ENCODE results near the gene NVL. TPM values are rescaled to one million over a fixed set of nuclear protein-coding genes. Genes with fewer than 3 reads are reported as not detected.

Gene NVL
- polyA plus RNA-seq, 1 of the 3 experiments (the other 2 are of a cell fraction): 12.4 TPM

DNA sequence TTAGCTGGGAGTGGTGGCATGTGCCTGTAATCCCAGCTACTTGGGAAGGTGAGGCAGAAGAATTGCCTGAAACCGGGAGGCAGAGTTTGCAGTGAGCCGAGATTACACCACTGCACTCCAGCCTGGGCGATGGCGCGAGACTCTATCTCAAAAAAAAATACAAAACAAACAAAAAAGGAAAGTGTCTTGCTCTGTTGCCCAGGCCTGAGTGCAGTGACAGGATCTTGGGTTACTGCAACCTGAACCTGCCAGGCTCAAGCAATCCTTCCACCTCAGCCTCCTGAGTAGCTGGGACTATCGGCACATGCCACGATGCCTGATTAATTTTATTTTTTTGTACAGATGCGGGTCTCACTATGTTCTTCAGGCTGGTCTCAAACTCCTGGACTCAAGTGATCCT, 113.6 kb downstream of the NVL start:
- H3F3A ChIP-seq (replicated peaks; ENCODE audit: insufficient read depth): peaks cover 3% of the 10 kb centered on the region
- H3K9me3 ChIP-seq: no peaks in the 10 kb centered on the region
- 98% methylated on average over 8 of the region's 8 CpGs for WGBS (ENCODE audit: low lambda C conversion rate)
- H3K9me2 ChIP-seq: no peaks in the 10 kb centered on the region
- peaks cover 4 to 10% of the 10 kb centered on the region in 2 experiments; a peak in 3 of 4 replicates for H3K4me1 ChIP-seq (ENCODE audit: control insufficient read depth in 1 of 2, insufficient read depth in 2 of 2, low read depth in 1 of 2, low read length in 1 of 2)
- no peak overlapping the region for H2AFZ ChIP-seq (ENCODE audit: low read depth)
- DNase-seq: no peak
- no peak overlapping the region for H3K27ac ChIP-seq (ENCODE audit: low read depth in 2 of 2, low read length in 1 of 2)
- H4K20me1 ChIP-seq (ENCODE audit: insufficient read depth): no peaks in the 10 kb centered on the region
- no peak overlapping the region for H3K9ac ChIP-seq
- no peaks in the 10 kb centered on the region for H3K36me3 ChIP-seq (replicated peaks in 1 of 2; ENCODE audit: control insufficient read depth in 1 of 2, insufficient read depth in 2 of 2, low read length in 1 of 2)
- CTCF ChIA-PET: no interaction called here
- no peaks in the 10 kb centered on the region for H3K27me3 ChIP-seq (ENCODE audit: insufficient read depth)
- POLR2A ChIA-PET: no interaction called here
- no peak overlapping the region for H3K4me3 ChIP-seq (ENCODE audit: low read depth in 2 of 2, low read length in 1 of 2)
- TF ChIP-seq TEAD4 (IDR thresholded peaks at IDR 0.05; ENCODE audit: borderline replicate concordance, insufficient read depth) (no peak), SMC3 (IDR thresholded peaks at IDR 0.05; ENCODE audit: low read depth, low read length) (no peak), CHD2 (IDR thresholded peaks at IDR 0.05; ENCODE audit: low read length, partially characterized antibody) (no peak), EZH2phosphoT487 (IDR thresholded peaks at IDR 0.05; ENCODE audit: borderline replicate concordance, low read depth) (no peak), GATA2 (CRISPR knock-in tag; IDR thresholded peaks at IDR 0.05) (no peak), NRF1 (IDR thresholded peaks at IDR 0.05; ENCODE audit: low read depth, low read length) (no peak), FOXJ3 (CRISPR knock-in tag; IDR thresholded peaks at IDR 0.05) (no peak), TAF1 (IDR thresholded peaks at IDR 0.05; ENCODE audit: borderline replicate concordance, low read depth, low read length) (no peak)
- TF ChIP-seq, protein P1, sequence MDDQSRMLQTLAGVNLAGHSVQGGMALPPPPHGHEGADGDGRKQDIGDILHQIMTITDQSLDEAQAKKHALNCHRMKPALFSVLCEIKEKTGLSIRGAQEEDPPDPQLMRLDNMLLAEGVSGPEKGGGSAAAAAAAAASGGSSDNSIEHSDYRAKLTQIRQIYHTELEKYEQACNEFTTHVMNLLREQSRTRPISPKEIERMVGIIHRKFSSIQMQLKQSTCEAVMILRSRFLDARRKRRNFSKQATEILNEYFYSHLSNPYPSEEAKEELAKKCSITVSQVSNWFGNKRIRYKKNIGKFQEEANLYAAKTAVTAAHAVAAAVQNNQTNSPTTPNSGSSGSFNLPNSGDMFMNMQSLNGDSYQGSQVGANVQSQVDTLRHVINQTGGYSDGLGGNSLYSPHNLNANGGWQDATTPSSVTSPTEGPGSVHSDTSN (IDR thresholded peaks at IDR 0.05): no peak
- no peak overlapping the region for H3K4me2 ChIP-seq
- H3K79me2 ChIP-seq (ENCODE audit: insufficient read depth): no peaks in the 10 kb centered on the region

DNA sequence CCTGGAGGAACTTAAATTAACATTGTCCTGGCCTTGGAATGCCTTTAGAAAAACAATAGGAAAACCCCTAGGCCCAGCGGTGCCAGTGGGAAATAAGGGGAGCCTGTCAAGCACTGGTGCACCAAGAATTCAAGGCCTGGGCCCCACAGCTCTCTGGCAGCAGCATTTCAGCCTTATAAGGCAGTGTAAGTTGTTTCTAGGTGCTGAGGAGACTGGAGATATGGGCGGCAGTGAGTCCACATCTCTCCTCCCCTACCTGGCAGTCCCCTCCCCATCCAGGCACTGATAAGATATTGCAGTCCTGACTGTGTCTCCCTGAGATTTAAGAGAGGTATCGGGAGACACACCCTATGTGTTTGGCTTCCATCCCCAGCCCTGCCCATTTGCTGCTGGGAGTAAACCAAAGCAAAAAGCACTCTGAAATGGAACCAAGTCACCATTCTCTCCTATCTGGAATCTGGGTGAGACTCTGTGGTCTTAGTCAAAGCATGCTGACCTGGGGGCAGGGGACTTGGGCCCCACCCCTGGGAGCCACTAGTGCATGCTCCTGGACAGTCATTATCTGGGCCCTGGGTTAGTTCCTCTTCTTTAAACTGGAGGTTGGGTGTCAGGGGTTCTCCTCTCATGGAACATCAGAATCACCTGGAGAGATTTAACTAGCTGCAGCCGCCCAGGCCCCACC, 116.4 kb downstream of the NVL start:
- DNase-seq: no peak
- Histone ChIP-seq H3K4me3 (ENCODE audit: low read depth in 2 of 2, low read length in 1 of 2) (no peak overlapping the region), H3K4me2 (no peak overlapping the region), H2AFZ (ENCODE audit: low read depth) (no peak overlapping the region), H3K9me2 (no peaks in the 10 kb centered on the region), H3K27ac (ENCODE audit: low read depth in 2 of 2, low read length in 1 of 2) (no peak overlapping the region), H3K79me2 (ENCODE audit: insufficient read depth) (no peaks in the 10 kb centered on the region), H3K36me3 (replicated peaks in 1 of 2; ENCODE audit: control insufficient read depth in 1 of 2, insufficient read depth in 2 of 2, low read length in 1 of 2) (no peaks in the 10 kb centered on the region), H3F3A (replicated peaks; ENCODE audit: insufficient read depth) (peaks cover 7% of the 10 kb centered on the region), H3K4me1 (ENCODE audit: control insufficient read depth in 1 of 2, insufficient read depth in 2 of 2, low read depth in 1 of 2, low read length in 1 of 2) (peaks cover 7 to 14% of the 10 kb centered on the region in 2 experiments), H3K9me3 (no peaks in the 10 kb centered on the region), H4K20me1 (ENCODE audit: insufficient read depth) (no peaks in the 10 kb centered on the region), H3K9ac (no peak overlapping the region), H3K27me3 (ENCODE audit: insufficient read depth) (no peaks in the 10 kb centered on the region)
- WGBS (ENCODE audit: low lambda C conversion rate): 97% methylated on average over 4 of the region's 4 CpGs
- ChIA-PET POLR2A (interaction anchor here (1.2 kb wide), 1 partner anchor 29 kb away, joined by 4 read pairs; no protein-coding TSS in a partner anchor), CTCF (no interaction called here)
- TF ChIP-seq GATA2 (CRISPR knock-in tag; IDR thresholded peaks at IDR 0.05) (no peak), USF2 (IDR thresholded peaks at IDR 0.05; ENCODE audit: borderline replicate concordance, low read depth, low read length) (no peak), RXRA (IDR thresholded peaks at IDR 0.05; ENCODE audit: borderline replicate concordance, low read depth) (no peak), TCF12 (IDR thresholded peaks at IDR 0.05) (no peak), FOXM1 (IDR thresholded peaks at IDR 0.05; ENCODE audit: low read depth) (no peak), MAX (IDR thresholded peaks at IDR 0.05; ENCODE audit: low read depth) (no peak), TEAD4 (IDR thresholded peaks at IDR 0.05; ENCODE audit: borderline replicate concordance, insufficient read depth) (no peak), CHD2 (IDR thresholded peaks at IDR 0.05; ENCODE audit: low read length, partially characterized antibody) (no peak), JUND (IDR thresholded peaks at IDR 0.05) (no peak), NFIC (IDR thresholded peaks at IDR 0.05; ENCODE audit: borderline replicate concordance) (no peak), GABPA (IDR thresholded peaks at IDR 0.05; ENCODE audit: low read depth) (no peak), MEF2A (IDR thresholded peaks at IDR 0.05; ENCODE audit: borderline replicate concordance, low read depth) (no peak), MXI1 (IDR thresholded peaks at IDR 0.05; ENCODE audit: low read depth, low read length) (no peak), EP300 (IDR thresholded peaks at IDR 0.05; ENCODE audit: borderline replicate concordance in 1 of 2, low read depth in 1 of 2, low read length in 1 of 2) (no peak), EZH2phosphoT487 (IDR thresholded peaks at IDR 0.05; ENCODE audit: borderline replicate concordance, low read depth) (no peak)
- TF ChIP-seq, protein P2, sequence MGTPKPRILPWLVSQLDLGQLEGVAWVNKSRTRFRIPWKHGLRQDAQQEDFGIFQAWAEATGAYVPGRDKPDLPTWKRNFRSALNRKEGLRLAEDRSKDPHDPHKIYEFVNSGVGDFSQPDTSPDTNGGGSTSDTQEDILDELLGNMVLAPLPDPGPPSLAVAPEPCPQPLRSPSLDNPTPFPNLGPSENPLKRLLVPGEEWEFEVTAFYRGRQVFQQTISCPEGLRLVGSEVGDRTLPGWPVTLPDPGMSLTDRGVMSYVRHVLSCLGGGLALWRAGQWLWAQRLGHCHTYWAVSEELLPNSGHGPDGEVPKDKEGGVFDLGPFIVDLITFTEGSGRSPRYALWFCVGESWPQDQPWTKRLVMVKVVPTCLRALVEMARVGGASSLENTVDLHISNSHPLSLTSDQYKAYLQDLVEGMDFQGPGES (IDR thresholded peaks at IDR 0.05; ENCODE audit: low read depth, low read length): no peak
- TF ChIP-seq, protein P1 (IDR thresholded peaks at IDR 0.05): no peak

Measured in SK-N-SH (cell line).